Breast epithelium (tissue), 3 donors: ENCODE data around the gene INTS1.

ENCODE experiments used
- POLR2A ChIP-seq: fragments of 450-650 bp; IDR thresholded peaks from one replicate; pipeline ENCODE4 v1.6.1; 2016; ENCODE audit warnings: antibody characterized with exemption, mild to moderate bottlenecking, moderate library complexity
- TF ChIP-seq, protein P1 (sequence below), 3 donors: fragments of 450-650 bp; IDR thresholded peaks; one replicate each; pipeline ENCODE4 v1.5.1; 2016 to 2017; ENCODE audit warnings: antibody characterized with exemption in 3 of 3, mild to moderate bottlenecking in 3 of 3, moderate library complexity in 3 of 3

DNA sequence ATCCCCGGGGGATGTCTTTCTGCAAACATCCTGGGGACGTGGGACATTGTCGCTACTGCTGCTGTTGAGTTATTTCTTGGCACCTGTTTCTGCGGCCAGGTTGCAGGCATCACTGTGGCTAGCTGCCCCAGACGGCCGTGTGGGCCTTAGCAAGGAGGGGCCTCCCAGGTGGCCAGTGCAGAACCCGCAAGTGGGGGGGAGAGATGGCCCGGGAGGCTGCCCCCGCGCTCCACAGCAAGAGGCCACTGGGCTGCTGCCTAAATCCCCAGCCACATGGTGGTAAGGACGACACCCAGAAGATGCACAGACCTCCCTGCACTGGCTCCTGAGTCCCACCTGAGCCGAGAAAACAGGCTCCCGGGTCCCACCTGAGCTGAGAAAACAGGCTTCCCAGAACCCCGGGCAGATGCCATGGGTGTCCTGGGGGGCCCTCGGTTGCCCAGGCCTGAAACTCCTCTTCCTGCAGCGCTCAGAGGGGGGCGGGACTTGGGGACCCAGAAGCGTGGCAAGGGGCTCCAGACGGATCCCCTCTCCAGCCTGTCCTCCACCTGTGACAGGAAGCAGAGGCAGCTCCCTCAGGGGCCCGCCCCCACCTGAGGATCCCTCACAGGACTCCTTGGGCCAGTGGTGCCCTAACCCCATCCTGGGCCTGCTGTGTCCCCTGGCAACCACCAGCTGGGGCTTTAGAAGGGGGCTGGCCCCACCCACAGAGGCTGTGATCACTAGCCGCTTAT is 25.4 kb upstream of the INTS1 start:
- TF ChIP-seq, protein P1, sequence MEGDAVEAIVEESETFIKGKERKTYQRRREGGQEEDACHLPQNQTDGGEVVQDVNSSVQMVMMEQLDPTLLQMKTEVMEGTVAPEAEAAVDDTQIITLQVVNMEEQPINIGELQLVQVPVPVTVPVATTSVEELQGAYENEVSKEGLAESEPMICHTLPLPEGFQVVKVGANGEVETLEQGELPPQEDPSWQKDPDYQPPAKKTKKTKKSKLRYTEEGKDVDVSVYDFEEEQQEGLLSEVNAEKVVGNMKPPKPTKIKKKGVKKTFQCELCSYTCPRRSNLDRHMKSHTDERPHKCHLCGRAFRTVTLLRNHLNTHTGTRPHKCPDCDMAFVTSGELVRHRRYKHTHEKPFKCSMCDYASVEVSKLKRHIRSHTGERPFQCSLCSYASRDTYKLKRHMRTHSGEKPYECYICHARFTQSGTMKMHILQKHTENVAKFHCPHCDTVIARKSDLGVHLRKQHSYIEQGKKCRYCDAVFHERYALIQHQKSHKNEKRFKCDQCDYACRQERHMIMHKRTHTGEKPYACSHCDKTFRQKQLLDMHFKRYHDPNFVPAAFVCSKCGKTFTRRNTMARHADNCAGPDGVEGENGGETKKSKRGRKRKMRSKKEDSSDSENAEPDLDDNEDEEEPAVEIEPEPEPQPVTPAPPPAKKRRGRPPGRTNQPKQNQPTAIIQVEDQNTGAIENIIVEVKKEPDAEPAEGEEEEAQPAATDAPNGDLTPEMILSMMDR (IDR thresholded peaks at IDR 0.05), result no peak
- no peak for TF ChIP-seq POLR2A
